SK-N-SH treated with all-trans-retinoic acid at 6 μM for 48 hours (cell line): Measurements from ENCODE around the gene ANKRD55.
"Not testable (repeated sequence)": the region's sequence is repeated elsewhere in the genome, so short reads cannot be mapped to it uniquely, and the experiment has no call there.

ENCODE experiments used
- ARNTL ChIP-seq: fragments of 450-650 bp; formaldehyde crosslinking; IDR thresholded peaks from 2 replicates; pipeline ENCODE4 v1.5.0; 2020; ENCODE audit warnings: low read depth, mild to moderate bottlenecking, moderate library complexity, borderline replicate concordance
- ESRRG ChIP-seq: fragments of 250-450 bp; sonication (Bioruptor Pico); IDR thresholded peaks from 2 replicates; pipeline ENCODE4 v1.6.1; 2021; ENCODE audit warnings: mild to moderate bottlenecking
- RARB ChIP-seq: fragments of 250-450 bp; sonication (Bioruptor Pico); IDR thresholded peaks from 2 replicates; pipeline ENCODE4 v1.8.0; 2021; ENCODE audit warnings: mild to moderate bottlenecking, moderate library complexity
- SNAI2 ChIP-seq: fragments of 250-450 bp; sonication (Bioruptor Pico); IDR thresholded peaks from 2 replicates; pipeline ENCODE4 v1.5.0; 2020; ENCODE audit warnings: mild to moderate bottlenecking, moderate library complexity
- ZC3H10 ChIP-seq: fragments of 250-450 bp; sonication (Bioruptor Pico); IDR thresholded peaks from 2 replicates; pipeline ENCODE4 v1.5.1; 2021; ENCODE audit warnings: mild to moderate bottlenecking, moderate library complexity
- ZFP3 ChIP-seq: fragments of 250-450 bp; sonication (Bioruptor Pico); IDR thresholded peaks from 2 replicates; pipeline ENCODE4 v1.5.0; 2020; ENCODE audit warnings: mild to moderate bottlenecking, moderate library complexity
- ZFP30 ChIP-seq: fragments of 450-650 bp; formaldehyde crosslinking; IDR thresholded peaks from 2 replicates; pipeline ENCODE4 v1.5.0; 2022; ENCODE audit warnings: mild to moderate bottlenecking, moderate library complexity
- ZNF565 ChIP-seq: fragments of 450-650 bp; formaldehyde crosslinking; conservative IDR thresholded peaks from 2 replicates; pipeline ENCODE4 v1.5.0; 2020; ENCODE audit warnings: low read depth, mild to moderate bottlenecking, moderate library complexity
- ZNF8 ChIP-seq: fragments of 450-650 bp; formaldehyde crosslinking; IDR thresholded peaks from 2 replicates; pipeline ENCODE4 v1.5.0; 2020; ENCODE audit warnings: mild to moderate bottlenecking, moderate library complexity
- TF ChIP-seq, protein P1 (sequence below): fragments of 250-450 bp; sonication (Bioruptor Pico); IDR thresholded peaks from 2 replicates; pipeline ENCODE4 v1.5.1; 2021; ENCODE audit warnings: mild to moderate bottlenecking, moderate library complexity
- TF ChIP-seq, protein P2 (sequence below): fragments of 250-450 bp; sonication (Bioruptor Pico); IDR thresholded peaks from 2 replicates; pipeline ENCODE4 v1.8.0; 2020; ENCODE audit warnings: mild to moderate bottlenecking, moderate library complexity, borderline replicate concordance
- TF ChIP-seq, protein P3 (sequence below): fragments of 250-450 bp; sonication (Bioruptor Pico); IDR thresholded peaks from 2 replicates; pipeline ENCODE4 v1.5.1; 2020; ENCODE audit warnings: low read depth, mild to moderate bottlenecking, moderate library complexity

DNA sequence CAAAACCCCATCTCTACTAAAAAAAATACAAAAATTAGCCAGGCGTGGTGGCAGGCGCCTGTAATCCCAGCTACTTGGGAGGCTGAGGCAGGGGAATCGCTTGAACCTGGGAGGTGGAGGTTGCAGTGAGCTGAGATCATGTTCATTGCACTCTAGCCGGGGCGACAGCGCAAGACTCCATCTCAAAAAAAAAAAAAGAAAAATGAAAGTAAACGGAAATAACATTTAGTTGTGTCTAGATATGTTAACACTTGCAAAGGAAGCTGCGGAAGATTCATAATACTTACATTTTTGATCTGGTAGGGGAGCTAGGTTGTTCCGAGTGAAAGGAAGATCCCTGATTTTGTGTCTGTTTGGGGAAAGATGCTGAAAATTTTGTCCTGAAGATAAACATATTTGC is 130.9 kb downstream of the ANKRD55 start:
- TF ChIP-seq ZNF8 (CRISPR knock-in tag); ZC3H10; RARB (CRISPR knock-in tag); SNAI2 (CRISPR knock-in tag); ARNTL (CRISPR knock-in tag); ZNF565 (CRISPR knock-in tag); ZFP3 (CRISPR knock-in tag); ZFP30; ESRRG (CRISPR knock-in tag): not testable (repeated sequence)
- TF ChIP-seq, protein P1, sequence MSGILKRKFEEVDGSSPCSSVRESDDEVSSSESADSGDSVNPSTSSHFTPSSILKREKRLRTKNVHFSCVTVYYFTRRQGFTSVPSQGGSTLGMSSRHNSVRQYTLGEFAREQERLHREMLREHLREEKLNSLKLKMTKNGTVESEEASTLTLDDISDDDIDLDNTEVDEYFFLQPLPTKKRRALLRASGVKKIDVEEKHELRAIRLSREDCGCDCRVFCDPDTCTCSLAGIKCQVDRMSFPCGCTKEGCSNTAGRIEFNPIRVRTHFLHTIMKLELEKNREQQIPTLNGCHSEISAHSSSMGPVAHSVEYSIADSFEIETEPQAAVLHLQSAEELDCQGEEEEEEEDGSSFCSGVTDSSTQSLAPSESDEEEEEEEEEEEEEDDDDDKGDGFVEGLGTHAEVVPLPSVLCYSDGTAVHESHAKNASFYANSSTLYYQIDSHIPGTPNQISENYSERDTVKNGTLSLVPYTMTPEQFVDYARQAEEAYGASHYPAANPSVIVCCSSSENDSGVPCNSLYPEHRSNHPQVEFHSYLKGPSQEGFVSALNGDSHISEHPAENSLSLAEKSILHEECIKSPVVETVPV (CRISPR knock-in tag), result not testable (repeated sequence)
- TF ChIP-seq, protein P2, sequence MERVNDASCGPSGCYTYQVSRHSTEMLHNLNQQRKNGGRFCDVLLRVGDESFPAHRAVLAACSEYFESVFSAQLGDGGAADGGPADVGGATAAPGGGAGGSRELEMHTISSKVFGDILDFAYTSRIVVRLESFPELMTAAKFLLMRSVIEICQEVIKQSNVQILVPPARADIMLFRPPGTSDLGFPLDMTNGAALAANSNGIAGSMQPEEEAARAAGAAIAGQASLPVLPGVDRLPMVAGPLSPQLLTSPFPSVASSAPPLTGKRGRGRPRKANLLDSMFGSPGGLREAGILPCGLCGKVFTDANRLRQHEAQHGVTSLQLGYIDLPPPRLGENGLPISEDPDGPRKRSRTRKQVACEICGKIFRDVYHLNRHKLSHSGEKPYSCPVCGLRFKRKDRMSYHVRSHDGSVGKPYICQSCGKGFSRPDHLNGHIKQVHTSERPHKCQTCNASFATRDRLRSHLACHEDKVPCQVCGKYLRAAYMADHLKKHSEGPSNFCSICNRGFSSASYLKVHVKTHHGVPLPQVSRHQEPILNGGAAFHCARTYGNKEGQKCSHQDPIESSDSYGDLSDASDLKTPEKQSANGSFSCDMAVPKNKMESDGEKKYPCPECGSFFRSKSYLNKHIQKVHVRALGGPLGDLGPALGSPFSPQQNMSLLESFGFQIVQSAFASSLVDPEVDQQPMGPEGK (CRISPR knock-in tag), result not testable (repeated sequence)
- TF ChIP-seq, protein P3, sequence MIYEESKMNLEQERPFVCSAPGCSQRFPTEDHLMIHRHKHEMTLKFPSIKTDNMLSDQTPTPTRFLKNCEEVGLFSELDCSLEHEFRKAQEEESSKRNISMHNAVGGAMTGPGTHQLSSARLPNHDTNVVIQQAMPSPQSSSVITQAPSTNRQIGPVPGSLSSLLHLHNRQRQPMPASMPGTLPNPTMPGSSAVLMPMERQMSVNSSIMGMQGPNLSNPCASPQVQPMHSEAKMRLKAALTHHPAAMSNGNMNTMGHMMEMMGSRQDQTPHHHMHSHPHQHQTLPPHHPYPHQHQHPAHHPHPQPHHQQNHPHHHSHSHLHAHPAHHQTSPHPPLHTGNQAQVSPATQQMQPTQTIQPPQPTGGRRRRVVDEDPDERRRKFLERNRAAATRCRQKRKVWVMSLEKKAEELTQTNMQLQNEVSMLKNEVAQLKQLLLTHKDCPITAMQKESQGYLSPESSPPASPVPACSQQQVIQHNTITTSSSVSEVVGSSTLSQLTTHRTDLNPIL, result not testable (repeated sequence)
